Mesodermal cell (in vitro differentiated cells): Measurements from ENCODE around the gene CPEB1.

ENCODE experiments used
- H3K27ac ChIP-seq: 2 replicates; pipeline ENCODE4 v1.7.0; 2013; ENCODE audit warnings: mild to moderate bottlenecking, low read depth, low read length, moderate library complexity; ENCODE audit not compliant: severe bottlenecking
- H3K36me3 ChIP-seq: 2 replicates; pipeline ENCODE4 v1.7.1; 2013; ENCODE audit warnings: mild to moderate bottlenecking, low read length, moderate library complexity; ENCODE audit not compliant: control insufficient read depth, insufficient read depth
- H3K4me1 ChIP-seq: one replicate; pipeline ENCODE4 v1.7.1; 2013; ENCODE audit warnings: mild to moderate bottlenecking, low read length; ENCODE audit not compliant: insufficient read depth, control insufficient read depth, poor library complexity, severe bottlenecking
- H3K4me3 ChIP-seq: 2 replicates; pipeline ENCODE4 v1.7.0; 2013; ENCODE audit warnings: low read length, control low read depth, mild to moderate bottlenecking; ENCODE audit not compliant: insufficient read depth, poor library complexity, severe bottlenecking; ENCODE audit errors: extremely low read depth
- H3K9me3 ChIP-seq: 2 replicates; pipeline ENCODE4 v1.7.1; 2013; ENCODE audit warnings: mild to moderate bottlenecking, low read length, moderate library complexity; ENCODE audit not compliant: control insufficient read depth
- WGBS, 2 experiments: methylation state at CpG; one replicate each; pipeline ENCODE4 v1.1.5; 2013; ENCODE audit warnings: missing lambda C conversion rate in 2 of 2; ENCODE audit not compliant: insufficient coverage in 2 of 2; 5-methylcytosine and 5-hydroxymethylcytosine counted together

Gene CPEB1

GRCh38 chr15:82568986-82569385, 78.2 kb downstream of the CPEB1 start:
- H3K36me3 ChIP-seq: no peaks in the 10 kb centered on the region
- no peak overlapping the region for H3K27ac ChIP-seq
- H3K9me3 ChIP-seq: no peaks in the 10 kb centered on the region
- no peak overlapping the region for H3K4me3 ChIP-seq
- WGBS, 2 experiments: 80 to 84% methylated on average over 4 of the region's 5 CpGs
- peaks cover 21% of the 10 kb centered on the region for H3K4me1 ChIP-seq

GRCh38 chr15:82567661-82568060, 79.5 kb downstream of the CPEB1 start:
- no peak overlapping the region for H3K27ac ChIP-seq
- 100% methylated on average over 1 to 2 of the region's 2 CpGs for WGBS, 2 experiments
- H3K9me3 ChIP-seq: no peaks in the 10 kb centered on the region
- no peak overlapping the region for H3K4me3 ChIP-seq
- H3K4me1 ChIP-seq: peaks cover 21% of the 10 kb centered on the region
- no peaks in the 10 kb centered on the region for H3K36me3 ChIP-seq

- H3K4me3 ChIP-seq: no peak overlapping the region
- H3K27ac ChIP-seq: no peak overlapping the region
- H3K4me1 ChIP-seq: peaks cover 18% of the 10 kb centered on the region
- no peaks in the 10 kb centered on the region for H3K9me3 ChIP-seq
- no peaks in the 10 kb centered on the region for H3K36me3 ChIP-seq
- WGBS, 2 experiments: 100% methylated on average over 1 of the region's 1 CpG; no CpG with 5 or more reads in 1 of the 2 experiments
These were observed 80.5 kb downstream of the CPEB1 start for GRCh38 chr15:82566690-82567089.

- Histone ChIP-seq H3K36me3 (no peaks in the 10 kb centered on the region), H3K9me3 (no peaks in the 10 kb centered on the region), H3K4me1 (no peaks in the 10 kb centered on the region), H3K4me3 (no peak overlapping the region), H3K27ac (no peak overlapping the region)
- no CpG with 5 or more reads among the region's 1 CpG for WGBS, 2 experiments
These were observed 88.7 kb downstream of the CPEB1 start for GRCh38 chr15:82558502-82558901.

GRCh38 chr15:82556315-82557035, 90.7 kb downstream of the CPEB1 start:
- H3K9me3 ChIP-seq: no peaks in the 10 kb centered on the region
- H3K27ac ChIP-seq: no peak overlapping the region
- no peak overlapping the region for H3K4me3 ChIP-seq
- no peaks in the 10 kb centered on the region for H3K36me3 ChIP-seq
- no peaks in the 10 kb centered on the region for H3K4me1 ChIP-seq
- WGBS, 2 experiments: 89 to 100% methylated on average over 1 to 3 of the region's 7 CpGs

- Histone ChIP-seq H3K27ac (no peak overlapping the region), H3K4me3 (no peak overlapping the region)
- WGBS, 2 experiments: 90 to 100% methylated on average over 1 to 2 of the region's 2 CpGs
These were observed 92.3 kb downstream of the CPEB1 start for GRCh38 chr15:82554849-82555248.

GRCh38 chr15:82554351-82554750, 92.8 kb downstream of the CPEB1 start:
- H3K27ac ChIP-seq: no peak overlapping the region
- H3K4me3 ChIP-seq: no peak overlapping the region
- H3K36me3 ChIP-seq: no peaks in the 10 kb centered on the region
- WGBS, 2 experiments: 92 to 100% methylated on average over 1 of the region's 1 CpG
- H3K9me3 ChIP-seq: no peaks in the 10 kb centered on the region
- H3K4me1 ChIP-seq: no peaks in the 10 kb centered on the region

More at GRCh38 chr15:82554849-82555248, 92.3 kb downstream of the CPEB1 start:
- no peaks in the 10 kb centered on the region for H3K36me3 ChIP-seq
- H3K9me3 ChIP-seq: no peaks in the 10 kb centered on the region
- H3K4me1 ChIP-seq: no peaks in the 10 kb centered on the region

- Histone ChIP-seq H3K9me3 (no peaks in the 10 kb centered on the region), H3K4me3 (no peak overlapping the region), H3K27ac (no peak overlapping the region), H3K4me1 (no peaks in the 10 kb centered on the region), H3K36me3 (no peaks in the 10 kb centered on the region)
- WGBS, 2 experiments: no CpG with 5 or more reads among the region's 1 CpG
These were observed 93.3 kb downstream of the CPEB1 start for GRCh38 chr15:82553846-82554245.

- Histone ChIP-seq H3K9me3 (no peaks in the 10 kb centered on the region), H3K36me3 (no peaks in the 10 kb centered on the region), H3K4me1 (no peaks in the 10 kb centered on the region), H3K27ac (no peak overlapping the region), H3K4me3 (no peak overlapping the region)
- 88 to 93% methylated on average over 2 of the region's 2 CpGs for WGBS, 2 experiments
These were observed 94.3 kb downstream of the CPEB1 start for GRCh38 chr15:82552861-82553260.

- H3K4me1 ChIP-seq: no peaks in the 10 kb centered on the region
- H3K27ac ChIP-seq: no peak overlapping the region
- WGBS, 2 experiments: 77 to 90% methylated on average over 3 of the region's 5 CpGs
- H3K36me3 ChIP-seq: no peaks in the 10 kb centered on the region
- H3K4me3 ChIP-seq: no peak overlapping the region
- H3K9me3 ChIP-seq: no peaks in the 10 kb centered on the region
These were observed 95.4 kb downstream of the CPEB1 start for GRCh38 chr15:82551646-82552247.

GRCh38 chr15:82549199-82549665, 97.9 kb downstream of the CPEB1 start:
- Histone ChIP-seq H3K27ac (no peak overlapping the region), H3K4me1 (no peaks in the 10 kb centered on the region), H3K4me3 (no peak overlapping the region), H3K9me3 (no peaks in the 10 kb centered on the region), H3K36me3 (no peaks in the 10 kb centered on the region)
- WGBS, 2 experiments: 89 to 93% methylated on average over 7 to 8 of the region's 9 CpGs
